SK-N-SH (cell line): ENCODE results near the gene SCN3B. TPM values are rescaled to one million over a fixed set of nuclear protein-coding genes. Genes with fewer than 3 reads are reported as not detected.

Source experiments
- CTCF ChIA-PET: fragments of 300-600, 350-600 bp; formaldehyde crosslinking; extraction: SDS; loops from one replicate; lab custom pipeline; 2021; lab: Yijun Ruan, JAX
- POLR2A ChIA-PET: fragments of 350-600 bp; sonication (Branson Sonifier 250); formaldehyde crosslinking; extraction: SDS; loops from one replicate; lab custom pipeline; 2020; ENCODE audit warnings: antibody characterized with exemption, inconsistent platforms; lab: Yijun Ruan, JAX
- DNase-seq: peaks from one replicate; pipeline ENCODE4 v3.0.0; 2012
- H2AFZ ChIP-seq: fragments of 200-600 bp; sonication (generic); 2 replicates; pipeline ENCODE4 v1.8.1; 2016; ENCODE audit warnings: antibody characterized with exemption, mild to moderate bottlenecking, low read depth
- H3F3A ChIP-seq: fragments of 200-600 bp; sonication (generic); replicated peaks from 2 replicates; pipeline ENCODE3; 2016; ENCODE audit warnings: antibody characterized with exemption, mild to moderate bottlenecking; ENCODE audit not compliant: insufficient read depth
- H3K27ac ChIP-seq, 2 experiments: fragments of 200-500 bp in 1 of 2; fragments of 200-600 bp in 1 of 2; sonication (Bioruptor generic) in 1 of 2; sonication (generic), shearing (Covaris generic) in 1 of 2; 2 replicates each; pipeline versions ENCODE4 v1.5.1 to v1.6.1; 2014 to 2016; ENCODE audit warnings: low read depth in 2 of 2, inconsistent platforms in 1 of 2, low read length in 1 of 2, mild to moderate bottlenecking in 1 of 2, mixed read lengths in 1 of 2
- H3K27me3 ChIP-seq: fragments of 200-600 bp; sonication (generic), shearing (Covaris generic); 2 replicates; pipeline ENCODE4 v1.6.1; 2016; ENCODE audit warnings: mixed run types; ENCODE audit not compliant: insufficient read depth
- H3K36me3 ChIP-seq, 2 experiments: fragments of 200-500 bp in 1 of 2; fragments of 200-600 bp in 1 of 2; sonication (Bioruptor generic) in 1 of 2; sonication (generic) in 1 of 2; replicated peaks in 1 of 2; 2 replicates each; pipeline versions ENCODE3 to v1.5.1; 2014 to 2016; ENCODE audit warnings: low read length in 1 of 2, mild to moderate bottlenecking in 1 of 2; ENCODE audit not compliant: insufficient read depth in 2 of 2, control insufficient read depth in 1 of 2
- H3K4me1 ChIP-seq, 2 experiments: fragments of 200-500 bp in 1 of 2; fragments of 200-600 bp in 1 of 2; sonication (Bioruptor generic) in 1 of 2; sonication (generic), shearing (Covaris generic) in 1 of 2; 2 replicates each; pipeline versions ENCODE4 v1.5.1 to v1.6.1; 2014 to 2016; ENCODE audit warnings: low read depth in 1 of 2, low read length in 1 of 2, mixed run types in 1 of 2; ENCODE audit not compliant: insufficient read depth in 2 of 2, control insufficient read depth in 1 of 2
- H3K4me2 ChIP-seq: fragments of 200-600 bp; sonication (generic), shearing (Covaris generic); 2 replicates; pipeline ENCODE4 v1.6.1; 2017; ENCODE audit warnings: mixed run types
- H3K4me3 ChIP-seq, 2 experiments: fragments of 200-500 bp in 1 of 2; fragments of 200-600 bp in 1 of 2; sonication (Bioruptor generic) in 1 of 2; sonication (generic), shearing (Covaris generic) in 1 of 2; 2 replicates each; pipeline versions ENCODE4 v1.5.1 to v1.8.1; 2014 to 2016; ENCODE audit warnings: low read depth in 2 of 2, inconsistent platforms in 1 of 2, low read length in 1 of 2, mild to moderate bottlenecking in 1 of 2, mixed read lengths in 1 of 2, moderate library complexity in 1 of 2
- H3K79me2 ChIP-seq: fragments of 200-600 bp; sonication (generic); 2 replicates; pipeline ENCODE4 v1.8.1; 2017; ENCODE audit warnings: mild to moderate bottlenecking; ENCODE audit not compliant: insufficient read depth
- H3K9ac ChIP-seq: fragments of 200-600 bp; sonication (generic); 2 replicates; pipeline ENCODE4 v1.6.1; 2017; ENCODE audit warnings: mixed run types
- H3K9me2 ChIP-seq: fragments of 200-600 bp; sonication (generic); 2 replicates; pipeline ENCODE4 v1.6.1; 2017; ENCODE audit warnings: mixed run types
- H3K9me3 ChIP-seq: fragments of 200-600 bp; sonication (generic); 2 replicates; pipeline ENCODE4 v1.6.1; 2017; ENCODE audit warnings: mixed run types, mild to moderate bottlenecking, moderate library complexity
- H4K20me1 ChIP-seq: fragments of 200-600 bp; sonication (generic); 2 replicates; pipeline ENCODE4 v1.6.1; 2017; ENCODE audit warnings: mild to moderate bottlenecking, mixed run types; ENCODE audit not compliant: insufficient read depth
- ELF1 ChIP-seq: IDR thresholded peaks from 2 replicates; pipeline ENCODE4 v1.4.0; 2012
- EP300 ChIP-seq, 2 experiments: IDR thresholded peaks; 2 replicates each; pipeline versions ENCODE4 v1.4.0 to v1.6.1; 2012; ENCODE audit warnings: borderline replicate concordance in 1 of 2, low read depth in 1 of 2, low read length in 1 of 2
- GABPA ChIP-seq: IDR thresholded peaks from 2 replicates; pipeline ENCODE4 v1.4.0; 2012; ENCODE audit warnings: low read depth, mild to moderate bottlenecking
- GATA2 ChIP-seq: sonication (generic); formaldehyde crosslinking; IDR thresholded peaks from 2 replicates; pipeline ENCODE4 v1.5.0; 2020; ENCODE audit warnings: mild to moderate bottlenecking, missing genetic modification reagents
- JUND ChIP-seq: IDR thresholded peaks from 2 replicates; pipeline ENCODE4 v1.4.0; 2012
- MXI1 ChIP-seq: IDR thresholded peaks from 2 replicates; pipeline ENCODE4 v1.6.1; 2012; ENCODE audit warnings: mild to moderate bottlenecking, low read depth, low read length, improper control_type of control experiment
- RAD21 ChIP-seq: IDR thresholded peaks from 2 replicates; pipeline ENCODE4 v1.6.1; 2012; ENCODE audit warnings: mild to moderate bottlenecking, low read length
- RCOR1 ChIP-seq: fragments of 150-350 bp; IDR thresholded peaks from 2 replicates; pipeline ENCODE4 v1.6.1; 2017; ENCODE audit warnings: antibody characterized with exemption, low read length
- RFX5 ChIP-seq: IDR thresholded peaks from 2 replicates; pipeline ENCODE4 v1.6.1; 2012; ENCODE audit warnings: mild to moderate bottlenecking, improper control_type of control experiment, low read length
- RXRA ChIP-seq: IDR thresholded peaks from 2 replicates; pipeline ENCODE4 v1.4.0; 2012; ENCODE audit warnings: low read depth, mild to moderate bottlenecking, borderline replicate concordance
- TEAD4 ChIP-seq: IDR thresholded peaks from 2 replicates; pipeline ENCODE4 v1.4.0; 2012; ENCODE audit warnings: mild to moderate bottlenecking, borderline replicate concordance; ENCODE audit not compliant: insufficient read depth
- WGBS: methylation state at CpG from one replicate; pipeline ENCODE4 v1.1.6; 2017; ENCODE audit warnings: low lambda C conversion rate; 5-methylcytosine and 5-hydroxymethylcytosine counted together
- polyA plus RNA-seq, 3 experiments: library from polyadenylated mRNA; depleted of rRNA; stranded (reverse); fragments of >200 nt; gene quantifications; 2 replicates each; pipeline ENCODE4 v1.2.3, GENCODE V29; 2012
- TF ChIP-seq, protein P1 (sequence below): IDR thresholded peaks from 2 replicates; pipeline ENCODE4 v1.4.0; 2012; ENCODE audit warnings: low read depth, borderline replicate concordance
- TF ChIP-seq, protein P2 (sequence below): IDR thresholded peaks from 2 replicates; pipeline ENCODE4; 2012
- TF ChIP-seq, protein P3 (sequence below): IDR thresholded peaks from 2 replicates; pipeline ENCODE4 v1.4.0; 2012; ENCODE audit warnings: low read depth, borderline replicate concordance
- TF ChIP-seq, protein P4 (sequence below): fragments of 150-350 bp; IDR thresholded peaks from 2 replicates; pipeline ENCODE4 v1.6.1; 2016; ENCODE audit warnings: mild to moderate bottlenecking, low read depth, low read length

Gene SCN3B
- polyA plus RNA-seq, 1 of the 3 experiments (the other 2 are of a cell fraction): 0.23 TPM

DNA sequence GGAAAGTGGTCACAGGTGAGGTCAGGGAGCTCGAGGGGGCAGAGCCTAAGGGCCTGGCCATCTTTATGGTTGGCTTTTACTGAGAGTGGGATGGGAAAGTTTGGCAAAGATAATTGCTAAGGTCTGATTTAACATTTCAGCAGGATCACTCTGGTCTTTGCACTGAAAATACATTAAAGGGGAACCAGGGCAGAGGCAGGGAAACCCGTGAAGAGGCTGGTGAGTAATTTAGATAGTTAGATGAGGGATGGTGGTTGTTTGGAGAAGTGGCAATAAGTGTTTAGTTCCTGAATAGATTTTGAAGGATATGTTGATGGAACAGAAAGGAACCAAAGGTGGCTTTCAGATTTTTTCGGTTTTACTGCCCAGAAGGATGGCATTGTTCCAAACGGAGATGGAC, 50.8 kb downstream of the SCN3B start:
- no peak overlapping the region for H3K9ac ChIP-seq
- DNase-seq: no peak
- no peaks in the 10 kb centered on the region for H3K9me2 ChIP-seq
- H3K4me3 ChIP-seq: no peak overlapping the region
- CTCF ChIA-PET: interaction anchor here (0.7 to 1.5 kb wide), 3 partner anchors 27 to 104 kb away, joined by 3 to 5 read pairs (median 3); no protein-coding TSS in a partner anchor
- no peaks in the 10 kb centered on the region for H3K27me3 ChIP-seq
- no peak overlapping the region for H2AFZ ChIP-seq
- no peaks in the 10 kb centered on the region for H3F3A ChIP-seq
- no peaks in the 10 kb centered on the region for H3K4me1 ChIP-seq
- H3K9me3 ChIP-seq: no peaks in the 10 kb centered on the region
- peaks cover 9 to 22% of the 10 kb centered on the region in 2 experiments for H3K36me3 ChIP-seq
- TF ChIP-seq, protein P1, sequence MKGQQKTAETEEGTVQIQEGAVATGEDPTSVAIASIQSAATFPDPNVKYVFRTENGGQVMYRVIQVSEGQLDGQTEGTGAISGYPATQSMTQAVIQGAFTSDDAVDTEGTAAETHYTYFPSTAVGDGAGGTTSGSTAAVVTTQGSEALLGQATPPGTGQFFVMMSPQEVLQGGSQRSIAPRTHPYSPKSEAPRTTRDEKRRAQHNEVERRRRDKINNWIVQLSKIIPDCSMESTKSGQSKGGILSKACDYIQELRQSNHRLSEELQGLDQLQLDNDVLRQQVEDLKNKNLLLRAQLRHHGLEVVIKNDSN: no peak
- TF ChIP-seq RCOR1 (no peak), GATA2 (CRISPR knock-in tag) (no peak), EP300 (IDR thresholded peaks at IDR 0.05; ENCODE audit: borderline replicate concordance in 1 of 2, low read depth in 1 of 2, low read length in 1 of 2) (no peak), JUND (no peak), RFX5 (no peak), TEAD4 (no peak), GABPA (no peak), MXI1 (no peak), RXRA (no peak)
- TF ChIP-seq, protein P2, sequence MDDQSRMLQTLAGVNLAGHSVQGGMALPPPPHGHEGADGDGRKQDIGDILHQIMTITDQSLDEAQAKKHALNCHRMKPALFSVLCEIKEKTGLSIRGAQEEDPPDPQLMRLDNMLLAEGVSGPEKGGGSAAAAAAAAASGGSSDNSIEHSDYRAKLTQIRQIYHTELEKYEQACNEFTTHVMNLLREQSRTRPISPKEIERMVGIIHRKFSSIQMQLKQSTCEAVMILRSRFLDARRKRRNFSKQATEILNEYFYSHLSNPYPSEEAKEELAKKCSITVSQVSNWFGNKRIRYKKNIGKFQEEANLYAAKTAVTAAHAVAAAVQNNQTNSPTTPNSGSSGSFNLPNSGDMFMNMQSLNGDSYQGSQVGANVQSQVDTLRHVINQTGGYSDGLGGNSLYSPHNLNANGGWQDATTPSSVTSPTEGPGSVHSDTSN: no peak
- TF ChIP-seq, protein P3, sequence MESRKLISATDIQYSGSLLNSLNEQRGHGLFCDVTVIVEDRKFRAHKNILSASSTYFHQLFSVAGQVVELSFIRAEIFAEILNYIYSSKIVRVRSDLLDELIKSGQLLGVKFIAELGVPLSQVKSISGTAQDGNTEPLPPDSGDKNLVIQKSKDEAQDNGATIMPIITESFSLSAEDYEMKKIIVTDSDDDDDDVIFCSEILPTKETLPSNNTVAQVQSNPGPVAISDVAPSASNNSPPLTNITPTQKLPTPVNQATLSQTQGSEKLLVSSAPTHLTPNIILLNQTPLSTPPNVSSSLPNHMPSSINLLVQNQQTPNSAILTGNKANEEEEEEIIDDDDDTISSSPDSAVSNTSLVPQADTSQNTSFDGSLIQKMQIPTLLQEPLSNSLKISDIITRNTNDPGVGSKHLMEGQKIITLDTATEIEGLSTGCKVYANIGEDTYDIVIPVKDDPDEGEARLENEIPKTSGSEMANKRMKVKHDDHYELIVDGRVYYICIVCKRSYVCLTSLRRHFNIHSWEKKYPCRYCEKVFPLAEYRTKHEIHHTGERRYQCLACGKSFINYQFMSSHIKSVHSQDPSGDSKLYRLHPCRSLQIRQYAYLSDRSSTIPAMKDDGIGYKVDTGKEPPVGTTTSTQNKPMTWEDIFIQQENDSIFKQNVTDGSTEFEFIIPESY: no peak
- TF ChIP-seq, protein P4, sequence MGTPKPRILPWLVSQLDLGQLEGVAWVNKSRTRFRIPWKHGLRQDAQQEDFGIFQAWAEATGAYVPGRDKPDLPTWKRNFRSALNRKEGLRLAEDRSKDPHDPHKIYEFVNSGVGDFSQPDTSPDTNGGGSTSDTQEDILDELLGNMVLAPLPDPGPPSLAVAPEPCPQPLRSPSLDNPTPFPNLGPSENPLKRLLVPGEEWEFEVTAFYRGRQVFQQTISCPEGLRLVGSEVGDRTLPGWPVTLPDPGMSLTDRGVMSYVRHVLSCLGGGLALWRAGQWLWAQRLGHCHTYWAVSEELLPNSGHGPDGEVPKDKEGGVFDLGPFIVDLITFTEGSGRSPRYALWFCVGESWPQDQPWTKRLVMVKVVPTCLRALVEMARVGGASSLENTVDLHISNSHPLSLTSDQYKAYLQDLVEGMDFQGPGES: no peak
- POLR2A ChIA-PET: no interaction called here
- no peaks in the 10 kb centered on the region for H3K79me2 ChIP-seq
- H3K4me2 ChIP-seq: no peak overlapping the region
- no peak overlapping the region for H3K27ac ChIP-seq
- H4K20me1 ChIP-seq: no peaks in the 10 kb centered on the region
- 92% methylated on average over 4 of the region's 4 CpGs for WGBS

DNA sequence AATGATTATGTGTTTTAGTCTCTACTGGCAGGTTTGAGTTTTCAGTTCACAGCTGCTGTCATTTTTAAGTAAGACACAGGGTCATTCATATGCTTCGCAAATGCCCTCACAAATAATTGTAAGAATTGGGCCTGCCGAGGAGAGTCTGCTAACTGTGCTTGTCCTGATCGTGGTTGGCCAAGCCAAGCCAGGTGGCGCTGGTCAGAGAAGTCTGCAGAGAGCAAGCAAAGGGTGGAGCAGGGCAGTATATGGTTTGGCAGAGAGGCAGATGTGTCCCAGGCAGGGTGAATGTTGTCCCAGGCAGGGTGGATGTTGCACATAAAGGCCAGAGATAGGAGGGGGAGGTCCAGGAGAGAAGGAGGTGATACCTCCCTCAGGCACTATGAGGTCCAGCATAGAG, 52.7 kb downstream of the SCN3B start:
- no peaks in the 10 kb centered on the region for H3F3A ChIP-seq
- no peaks in the 10 kb centered on the region for H4K20me1 ChIP-seq
- no peak overlapping the region for H3K9ac ChIP-seq
- TF ChIP-seq, protein P1: no peak
- TF ChIP-seq RAD21 (no peak), RXRA (no peak), ELF1 (no peak)
- no peak overlapping the region for H2AFZ ChIP-seq
- H3K9me2 ChIP-seq: no peaks in the 10 kb centered on the region
- H3K4me2 ChIP-seq: no peak overlapping the region
- no peak for DNase-seq
- peaks cover 9 to 22% of the 10 kb centered on the region in 2 experiments for H3K36me3 ChIP-seq
- no peaks in the 10 kb centered on the region for H3K4me1 ChIP-seq
- H3K27me3 ChIP-seq: no peaks in the 10 kb centered on the region
- WGBS: 96% methylated on average over 4 of the region's 4 CpGs
- H3K79me2 ChIP-seq: no peaks in the 10 kb centered on the region
- POLR2A ChIA-PET: no interaction called here
- no peaks in the 10 kb centered on the region for H3K9me3 ChIP-seq
- CTCF ChIA-PET: interaction anchor here (1.1 to 1.2 kb wide), 2 partner anchors 21 to 77 kb away, joined by 3 to 5 read pairs; no protein-coding TSS in a partner anchor
- no peak overlapping the region for H3K27ac ChIP-seq
- no peak overlapping the region for H3K4me3 ChIP-seq
